ENCODE measurements around the gene GPC2. TPM values are rescaled to one million over a fixed set of nuclear protein-coding genes. Genes with fewer than 3 reads are reported as not detected.
A peak's percentile ranks its signal among the peaks of the same experiment; 100 is the strongest.
"Not testable (repeated sequence)": the region's sequence is repeated elsewhere in the genome, so short reads cannot be mapped to it uniquely, and the experiment has no call there.

Gene GPC2
- total RNA-seq, 2 donors from 2014 or later = 9.7 to 14.2 TPM

- not testable (repeated sequence) for H3K27ac Mint-ChIP-seq; H3K36me3 Mint-ChIP-seq (ENCODE audit: insufficient read depth in 2 of 2); H3K27me3 Mint-ChIP-seq (ENCODE audit: low read depth); H3K9me3 Mint-ChIP-seq; H3K4me3 Mint-ChIP-seq; DNase-seq; ATAC-seq (replicated peaks in 1 of 2)
- H3K4me1 Mint-ChIP-seq (ENCODE audit: low read depth) = peaks cover 52% of the 10 kb centered on the region
Measured at GRCh38 chr7:100192281-100192862, 15.2 kb upstream of the GPC2 start.

GRCh38 chr7:100191775-100192174, 14.6 kb upstream of the GPC2 start:
- H3K9me3 Mint-ChIP-seq = no peaks in the 10 kb centered on the region
- ATAC-seq (replicated peaks in 1 of 2) = no peak
- peaks cover 52% of the 10 kb centered on the region for H3K4me1 Mint-ChIP-seq (ENCODE audit: low read depth)
- DNase-seq = no peak
- no peak overlapping the region for H3K4me3 Mint-ChIP-seq
- peak overlapping the region; percentile 95 for H3K27ac Mint-ChIP-seq
- H3K27me3 Mint-ChIP-seq (ENCODE audit: low read depth) = no peaks in the 10 kb centered on the region
- H3K36me3 Mint-ChIP-seq (ENCODE audit: insufficient read depth in 2 of 2) = peaks cover 0 to 7% of the 10 kb centered on the region in 2 donors

- DNase-seq (no peak), ATAC-seq (replicated peaks in 1 of 2) (peak; percentile 89 to 94)
- Mint-ChIP-seq H3K36me3 (ENCODE audit: insufficient read depth in 2 of 2) (peaks cover 0 to 7% of the 10 kb centered on the region in 2 donors), H3K4me3 (peak overlapping the region in 1 of 2 donors; percentile 67), H3K4me1 (ENCODE audit: low read depth) (peaks cover 43% of the 10 kb centered on the region), H3K27ac (peak overlapping the region; percentile 95), H3K27me3 (ENCODE audit: low read depth) (no peaks in the 10 kb centered on the region), H3K9me3 (no peaks in the 10 kb centered on the region)
Measured at GRCh38 chr7:100190048-100190711, 13.0 kb upstream of the GPC2 start.

- ATAC-seq (replicated peaks in 1 of 2) = no peak
- no peak overlapping the region for H3K4me3 Mint-ChIP-seq
- no peaks in the 10 kb centered on the region for H3K9me3 Mint-ChIP-seq
- no peak for DNase-seq
- H3K4me1 Mint-ChIP-seq (ENCODE audit: low read depth) = peaks cover 43% of the 10 kb centered on the region
- peaks cover 0 to 5% of the 10 kb centered on the region in 2 donors for H3K36me3 Mint-ChIP-seq (ENCODE audit: insufficient read depth in 2 of 2)
- H3K27me3 Mint-ChIP-seq (ENCODE audit: low read depth) = no peaks in the 10 kb centered on the region
- H3K27ac Mint-ChIP-seq = no peak overlapping the region
Measured at GRCh38 chr7:100189061-100189460, 11.9 kb upstream of the GPC2 start.

- DNase-seq (no peak), ATAC-seq (replicated peaks in 1 of 2) (no peak)
- no peak overlapping the region for H3K4me3 Mint-ChIP-seq
- H3K9me3 Mint-ChIP-seq = no peaks in the 10 kb centered on the region
- no peak overlapping the region for H3K27ac Mint-ChIP-seq
- H3K4me1 Mint-ChIP-seq (ENCODE audit: low read depth) = peaks cover 44% of the 10 kb centered on the region
- no peaks in the 10 kb centered on the region for H3K27me3 Mint-ChIP-seq (ENCODE audit: low read depth)
- peaks cover 2 to 12% of the 10 kb centered on the region in 2 donors for H3K36me3 Mint-ChIP-seq (ENCODE audit: insufficient read depth in 2 of 2)
Measured at GRCh38 chr7:100185726-100186125, 8.5 kb upstream of the GPC2 start.

- not testable (repeated sequence) for H3K27me3 Mint-ChIP-seq (ENCODE audit: low read depth); H3K9me3 Mint-ChIP-seq; H3K27ac Mint-ChIP-seq; ATAC-seq (replicated peaks in 1 of 2); H3K4me3 Mint-ChIP-seq; DNase-seq
- Mint-ChIP-seq H3K36me3 (ENCODE audit: insufficient read depth in 2 of 2) (peaks cover 4 to 18% of the 10 kb centered on the region in 2 donors), H3K4me1 (ENCODE audit: low read depth) (peaks cover 52% of the 10 kb centered on the region)
Measured at GRCh38 chr7:100183090-100183489, 5.9 kb upstream of the GPC2 start.

GRCh38 chr7:100182616-100183015, 5.4 kb upstream of the GPC2 start:
- DNase-seq; ATAC-seq (replicated peaks in 1 of 2); H3K27ac Mint-ChIP-seq; H3K9me3 Mint-ChIP-seq; H3K27me3 Mint-ChIP-seq (ENCODE audit: low read depth): not testable (repeated sequence)
- Mint-ChIP-seq H3K4me1 (ENCODE audit: low read depth) (peaks cover 52% of the 10 kb centered on the region), H3K4me3 (peak overlapping the region; percentile 10 to 91), H3K36me3 (ENCODE audit: insufficient read depth in 2 of 2) (peaks cover 4 to 18% of the 10 kb centered on the region in 2 donors)

GRCh38 chr7:100180084-100180483, 2.9 kb upstream of the GPC2 start:
- ATAC-seq (replicated peaks in 1 of 2); H3K9me3 Mint-ChIP-seq; H3K27me3 Mint-ChIP-seq (ENCODE audit: low read depth); H3K27ac Mint-ChIP-seq; DNase-seq: not testable (repeated sequence)
- Mint-ChIP-seq H3K4me3 (peak overlapping the region; percentile 81 to 91), H3K36me3 (ENCODE audit: insufficient read depth in 2 of 2) (peaks cover 6 to 18% of the 10 kb centered on the region in 2 donors), H3K4me1 (ENCODE audit: low read depth) (peaks cover 70% of the 10 kb centered on the region)

GRCh38 chr7:100176096-100177044, 811 bp downstream of the GPC2 start:
- Mint-ChIP-seq H3K4me3 (peak overlapping the region; percentile 85 to 91), H3K9me3 (peaks cover 0 to 2% of the 10 kb centered on the region in 2 donors), H3K27ac (no peak overlapping the region), H3K27me3 (ENCODE audit: low read depth) (no peaks in the 10 kb centered on the region), H3K4me1 (ENCODE audit: low read depth) (peaks cover 55% of the 10 kb centered on the region), H3K36me3 (ENCODE audit: insufficient read depth in 2 of 2) (peaks cover 4 to 8% of the 10 kb centered on the region in 2 donors)
- no peak for DNase-seq
- no peak for ATAC-seq (replicated peaks in 1 of 2)

- Mint-ChIP-seq H3K4me3 (peak overlapping the region; percentile 10 to 13), H3K27me3 (ENCODE audit: low read depth) (no peaks in the 10 kb centered on the region), H3K36me3 (ENCODE audit: insufficient read depth in 2 of 2) (peaks cover 3% of the 10 kb centered on the region in 2 donors), H3K27ac (no peak overlapping the region), H3K4me1 (ENCODE audit: low read depth) (peaks cover 50% of the 10 kb centered on the region), H3K9me3 (peaks cover 0 to 1% of the 10 kb centered on the region in 2 donors)
- ATAC-seq (replicated peaks in 1 of 2) (no peak), DNase-seq (no peak)
Measured at GRCh38 chr7:100175296-100175935, 1.8 kb downstream of the GPC2 start.

GRCh38 chr7:100174582-100174981, 2.6 kb downstream of the GPC2 start:
- Mint-ChIP-seq H3K27ac (no peak overlapping the region), H3K4me3 (no peak overlapping the region), H3K27me3 (ENCODE audit: low read depth) (no peaks in the 10 kb centered on the region), H3K36me3 (ENCODE audit: insufficient read depth in 2 of 2) (peaks cover 0 to 2% of the 10 kb centered on the region in 2 donors), H3K4me1 (ENCODE audit: low read depth) (peaks cover 50% of the 10 kb centered on the region), H3K9me3 (no peaks in the 10 kb centered on the region)
- ATAC-seq (replicated peaks in 1 of 2) (no peak), DNase-seq (no peak)

- peaks cover 51% of the 10 kb centered on the region for H3K4me1 Mint-ChIP-seq (ENCODE audit: low read depth)
- H3K9me3 Mint-ChIP-seq = no peaks in the 10 kb centered on the region
- no peak overlapping the region for H3K27ac Mint-ChIP-seq
- H3K4me3 Mint-ChIP-seq = no peak overlapping the region
- H3K27me3 Mint-ChIP-seq (ENCODE audit: low read depth) = no peaks in the 10 kb centered on the region
- DNase-seq = no peak
- no peak for ATAC-seq (replicated peaks in 1 of 2)
- peaks cover 0 to 2% of the 10 kb centered on the region in 2 donors for H3K36me3 Mint-ChIP-seq (ENCODE audit: insufficient read depth in 2 of 2)
Measured at GRCh38 chr7:100173806-100174495, 3.2 kb downstream of the GPC2 start.

All from activated T-cell treated with anti-CD3 and anti-CD28 coated beads, Interleukin-2, amount 50 U/mL, for 72 hours (primary cell).